Smooth muscle cell (in vitro differentiated cells): ENCODE measurements around the gene KDM2A. TPM values are rescaled to one million over a fixed set of nuclear protein-coding genes. Genes with fewer than 3 reads are reported as not detected.
A peak's percentile ranks its signal among the peaks of the same experiment; 100 is the strongest.
"Not testable (repeated sequence)": the region's sequence is repeated elsewhere in the genome, so short reads cannot be mapped to it uniquely, and the experiment has no call there.

ENCODE experiments used
- DNase-seq: peaks from one replicate; lab custom pipeline; 2025; ENCODE audit not compliant: unreplicated experiment; lab: John Stamatoyannopoulos, UW
- H2AFZ ChIP-seq: fragments of 200-600 bp; sonication (generic); 2 replicates; pipeline ENCODE4 v1.6.0; 2016; ENCODE audit warnings: antibody characterized with exemption, low read depth, mild to moderate bottlenecking
- H3F3A ChIP-seq: fragments of 200-600 bp; sonication (generic); 2 replicates; pipeline ENCODE4 v1.6.0; 2017; ENCODE audit warnings: antibody characterized with exemption, low read depth
- H3K27ac ChIP-seq: fragments of 200-600 bp; sonication (generic); 2 replicates; pipeline ENCODE4 v1.5.1; 2016; ENCODE audit warnings: low read depth, mild to moderate bottlenecking
- H3K27me3 ChIP-seq: fragments of 200-600 bp; sonication (generic); 2 replicates; pipeline ENCODE4 v1.6.1; 2016; ENCODE audit warnings: low read depth, mild to moderate bottlenecking
- H3K36me3 ChIP-seq: fragments of 200-600 bp; sonication (generic); 2 replicates; pipeline ENCODE4 v1.5.1; 2016; ENCODE audit warnings: low read depth
- H3K4me1 ChIP-seq: fragments of 200-600 bp; sonication (generic); 2 replicates; pipeline ENCODE4 v1.5.1; 2016; ENCODE audit warnings: low read depth
- H3K4me2 ChIP-seq: fragments of 200-600 bp; sonication (generic); 2 replicates; pipeline ENCODE4 v1.6.0; 2016; ENCODE audit warnings: mild to moderate bottlenecking
- H3K4me3 ChIP-seq: fragments of 200-600 bp; sonication (generic); 2 replicates; pipeline ENCODE4 v1.5.1; 2016; ENCODE audit warnings: mild to moderate bottlenecking
- H3K79me2 ChIP-seq: fragments of 200-600 bp; sonication (generic); 2 replicates; pipeline ENCODE4 v1.6.0; 2016; ENCODE audit warnings: low read depth, mild to moderate bottlenecking
- H3K9ac ChIP-seq: fragments of 200-600 bp; sonication (generic); 2 replicates; pipeline ENCODE4 v1.6.0; 2016; ENCODE audit warnings: low read depth
- H3K9me3 ChIP-seq: fragments of 200-600 bp; sonication (generic); replicated peaks from 2 replicates; pipeline ENCODE4 v1.5.1; 2016; ENCODE audit warnings: low read depth
- H4K20me1 ChIP-seq: fragments of 200-600 bp; sonication (generic); 2 replicates; pipeline ENCODE4 v1.6.0; 2016; ENCODE audit warnings: low read depth
- CTCF ChIP-seq: fragments of 200-600 bp; sonication (generic); IDR thresholded peaks from 2 replicates; pipeline ENCODE4 v1.5.1; 2017; ENCODE audit warnings: borderline replicate concordance, mild to moderate bottlenecking, antibody characterized with exemption; ENCODE audit not compliant: insufficient read depth, poor library complexity, severe bottlenecking
- WGBS: methylation state at CpG from one replicate; pipeline ENCODE4 v1.1.7; 2016; ENCODE audit warnings: low lambda C conversion rate; 5-methylcytosine and 5-hydroxymethylcytosine counted together
- polyA plus RNA-seq: library from polyadenylated mRNA; unstranded; fragments of >200 nt; fragmentation: Nextera tagmentation; extraction: Ambion mirVana; gene quantifications from 2 replicates; pipeline ENCODE4 v1.2.1, GENCODE V29; 2016
- total RNA-seq: library from RNA; depleted of rRNA; stranded (reverse); fragments of >200 nt; gene quantifications from 2 replicates; pipeline ENCODE4 v1.2.3, GENCODE V29; 2014

The KDM2A gene
- total and polyA plus RNA-seq, 2 experiments from 2014 or later = 18.9 to 44.9 TPM

GRCh38 chr11:67167091-67167490, 48.0 kb downstream of the KDM2A start:
- H3K4me2 ChIP-seq = no peak overlapping the region
- no peaks in the 10 kb centered on the region for H3K9me3 ChIP-seq
- H3K27ac ChIP-seq = peak overlapping the region; percentile 42
- H2AFZ ChIP-seq = no peak overlapping the region
- H3K79me2 ChIP-seq = peaks cover 97% of the 10 kb centered on the region
- WGBS = 87% methylated on average over 2 of the region's 2 CpGs
- no peak for DNase-seq
- TF ChIP-seq CTCF = no peak
- H3K4me3 ChIP-seq = no peak overlapping the region
- H3K4me1 ChIP-seq = no peaks in the 10 kb centered on the region
- H3F3A ChIP-seq = peaks cover 7% of the 10 kb centered on the region
- H3K27me3 ChIP-seq = no peaks in the 10 kb centered on the region
- H4K20me1 ChIP-seq = peaks cover 100% of the 10 kb centered on the region
- H3K9ac ChIP-seq = no peak overlapping the region
- H3K36me3 ChIP-seq = no peaks in the 10 kb centered on the region

- H2AFZ ChIP-seq = no peak overlapping the region
- DNase-seq = no peak
- no peaks in the 10 kb centered on the region for H3K27me3 ChIP-seq
- peaks cover 100% of the 10 kb centered on the region for H4K20me1 ChIP-seq
- no peaks in the 10 kb centered on the region for H3K4me1 ChIP-seq
- peaks cover 7% of the 10 kb centered on the region for H3F3A ChIP-seq
- no peaks in the 10 kb centered on the region for H3K9me3 ChIP-seq
- 98% methylated on average over 1 of the region's 1 CpG for WGBS
- H3K4me2 ChIP-seq = peak overlapping the region; percentile 49
- no peaks in the 10 kb centered on the region for H3K36me3 ChIP-seq
- H3K9ac ChIP-seq = no peak overlapping the region
- no peak for TF ChIP-seq CTCF
- H3K4me3 ChIP-seq = no peak overlapping the region
- H3K27ac ChIP-seq = peak overlapping the region; percentile 42
- H3K79me2 ChIP-seq = peaks cover 97% of the 10 kb centered on the region
These were observed 48.7 kb downstream of the KDM2A start for GRCh38 chr11:67167719-67168118.

GRCh38 chr11:67168911-67169310, 49.8 kb downstream of the KDM2A start:
- not testable (repeated sequence) for DNase-seq, H3K36me3 ChIP-seq, H3K9me3 ChIP-seq, H3K4me3 ChIP-seq, H3K27me3 ChIP-seq, H3F3A ChIP-seq, H3K27ac ChIP-seq, H2AFZ ChIP-seq, H3K4me1 ChIP-seq, H3K9ac ChIP-seq, H3K4me2 ChIP-seq
- 96% methylated on average over 9 of the region's 9 CpGs for WGBS
- Histone ChIP-seq H4K20me1 (peaks cover 100% of the 10 kb centered on the region), H3K79me2 (peaks cover 97% of the 10 kb centered on the region)

- Histone ChIP-seq H3K9ac (no peak overlapping the region), H3K27ac (no peak overlapping the region), H3K79me2 (peaks cover 87% of the 10 kb centered on the region), H4K20me1 (peaks cover 100% of the 10 kb centered on the region), H3K4me2 (no peak overlapping the region), H3K4me1 (no peaks in the 10 kb centered on the region), H3F3A (no peaks in the 10 kb centered on the region), H3K9me3 (no peaks in the 10 kb centered on the region), H3K4me3 (no peak overlapping the region), H3K27me3 (no peaks in the 10 kb centered on the region), H2AFZ (no peak overlapping the region), H3K36me3 (no peaks in the 10 kb centered on the region)
- WGBS = 96% methylated on average over 1 of the region's 1 CpG
- DNase-seq = no peak
- no peak for TF ChIP-seq CTCF
These were observed 55.2 kb downstream of the KDM2A start for GRCh38 chr11:67174311-67174710.
